Lung (tissue), 12 donors: ENCODE results near the gene NDUFA1. TPM values are rescaled to one million over a fixed set of nuclear protein-coding genes. Genes with fewer than 3 reads are reported as not detected.

Source experiments
- ATAC-seq: fragments of 200-7000 bp; cut with Tn5 transposase; one replicate; pipeline ENCODE4 v1.9.1; 2020; ENCODE audit warnings: moderate number of reproducible peaks; ENCODE audit not compliant: insufficient read depth, low FRiP score
- DNase-seq, 3 donors: peaks; one replicate each; pipeline ENCODE4 v3.0.0-alpha.2; 2013 to 2017
- H3K27ac ChIP-seq, 2 donors: one replicate each; pipeline ENCODE4 v1.5.1; 2013; ENCODE audit warnings: mild to moderate bottlenecking in 2 of 2, moderate library complexity in 2 of 2, control low read depth in 1 of 2, inconsistent platforms in 1 of 2, low read depth in 1 of 2, low read length in 1 of 2
- H3K27me3 ChIP-seq, 3 donors: one replicate each; pipeline ENCODE4 v1.5.1; 2013; ENCODE audit warnings: low read length in 2 of 3; ENCODE audit not compliant: control insufficient read depth in 3 of 3, insufficient read depth in 3 of 3
- H3K36me3 ChIP-seq, 4 donors: one replicate each; pipeline ENCODE4 v1.5.1; 2013; ENCODE audit warnings: low read length in 4 of 4, mild to moderate bottlenecking in 1 of 4, moderate library complexity in 1 of 4; ENCODE audit not compliant: control insufficient read depth in 4 of 4, insufficient read depth in 4 of 4
- H3K4me1 ChIP-seq, 5 donors: one replicate each; pipeline ENCODE4 v1.5.1; 2013; ENCODE audit warnings: low read length in 5 of 5, mild to moderate bottlenecking in 2 of 5, moderate library complexity in 1 of 5; ENCODE audit not compliant: control insufficient read depth in 5 of 5, insufficient read depth in 5 of 5
- H3K4me3 ChIP-seq: one replicate; pipeline ENCODE4 v1.5.1; 2013; ENCODE audit warnings: mild to moderate bottlenecking, control low read depth, moderate library complexity
- H3K9ac ChIP-seq, 2 donors: one replicate each; pipeline ENCODE4 v1.5.1; 2013; ENCODE audit warnings: low read length in 2 of 2, control low read depth in 1 of 2; ENCODE audit not compliant: insufficient read depth in 1 of 2
- H3K9me3 ChIP-seq, 4 donors: one replicate each; pipeline ENCODE4 v1.5.1; 2013; ENCODE audit warnings: low read length in 3 of 4, mild to moderate bottlenecking in 1 of 4, moderate library complexity in 1 of 4; ENCODE audit not compliant: control insufficient read depth in 4 of 4, insufficient read depth in 3 of 4
- CTCF ChIP-seq: IDR thresholded peaks from 2 replicates; pipeline ENCODE4 v1.5.1; 2012; ENCODE audit warnings: mild to moderate bottlenecking; ENCODE audit errors: control extremely low read depth, extremely low read depth
- WGBS, 2 donors: extraction: QIAGEN DNeasy Blood & Tissue Kit; methylation state at CpG; one replicate each; pipeline ENCODE4 v1.1.7; 2013; 5-methylcytosine and 5-hydroxymethylcytosine counted together
- polyA plus RNA-seq, 2 donors: library from polyadenylated mRNA; stranded (reverse); fragments of 200-250 nt; gene quantifications; one replicate each; pipeline ENCODE4 v1.2.1, GENCODE V29; 2013
- total RNA-seq, 2 donors: library from RNA; depleted of rRNA in 1 of 2; stranded (reverse); fragments of >200 nt in 1 of 2; gene quantifications; one replicate each; pipeline ENCODE4 v1.2.1, GENCODE V29; 2014 to 2021
- donor health status: control.
- donor health status: control.
- donor health status: Bipolar disorder and iron deficiency.
- donor health status: healthy.
- donor health status: DM: yes; HTN: yes; CAD: no.

The NDUFA1 gene
- total and polyA plus RNA-seq, 4 donors: 37.1 to 247 (median 87.5) TPM

- Histone ChIP-seq H3K4me3 (no peak overlapping the region), H3K27ac (no peak overlapping the region), H3K9ac (no peak overlapping the region), H3K4me1 (no peaks in the 10 kb centered on the region), H3K9me3 (no peaks in the 10 kb centered on the region), H3K27me3 (no peaks in the 10 kb centered on the region), H3K36me3 (no peaks in the 10 kb centered on the region)
- WGBS, 2 donors: 9 to 20% methylated on average over 2 of the region's 2 CpGs
- no peak for ATAC-seq
- TF ChIP-seq CTCF: no peak
- DNase-seq: no peak
Observed at GRCh38 chrX:119899125-119899524, 27.5 kb downstream of the NDUFA1 start.

GRCh38 chrX:119900976-119901375 is 29.3 kb downstream of the NDUFA1 start:
- Histone ChIP-seq H3K9ac (no peak overlapping the region), H3K9me3 (no peaks in the 10 kb centered on the region), H3K4me1 (no peaks in the 10 kb centered on the region), H3K27me3 (no peaks in the 10 kb centered on the region), H3K36me3 (no peaks in the 10 kb centered on the region), H3K27ac (no peak overlapping the region), H3K4me3 (no peak overlapping the region)
- ATAC-seq (no peak), DNase-seq (no peak)
- no peak for TF ChIP-seq CTCF
- 47 to 59% methylated on average over 1 of the region's 1 CpG for WGBS, 2 donors

DNA sequence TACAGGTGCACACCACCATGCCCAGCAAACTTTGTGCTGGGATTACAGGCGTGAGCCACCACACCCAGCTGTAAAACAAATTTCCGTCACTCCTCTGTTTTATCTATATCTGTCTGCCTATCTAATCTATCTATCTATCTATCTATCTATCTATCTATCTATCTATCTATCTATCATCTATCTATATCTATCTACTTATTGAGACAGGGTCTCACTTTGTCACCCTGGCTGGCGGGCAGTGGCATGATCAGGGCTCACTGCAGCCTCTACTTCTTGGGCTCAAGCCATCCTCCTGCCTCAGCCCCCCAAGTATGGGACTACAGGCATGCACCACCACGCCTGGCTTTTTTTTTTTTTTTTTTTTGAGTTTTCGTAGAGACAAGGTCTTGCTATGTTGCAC is 44.7 kb downstream of the NDUFA1 start:
- no peaks in the 10 kb centered on the region for H3K4me1 ChIP-seq
- DNase-seq: no peak
- 80 to 98% methylated on average over 4 to 5 of the region's 5 CpGs for WGBS, 2 donors
- no peaks in the 10 kb centered on the region for H3K36me3 ChIP-seq
- H3K4me3 ChIP-seq: no peak overlapping the region
- peaks cover 0 to 2% (median 0%) of the 10 kb centered on the region in 4 donors for H3K9me3 ChIP-seq
- TF ChIP-seq CTCF: no peak
- H3K27ac ChIP-seq: no peak overlapping the region
- no peaks in the 10 kb centered on the region for H3K27me3 ChIP-seq
- H3K9ac ChIP-seq: no peak overlapping the region
- no peak for ATAC-seq

GRCh38 chrX:119917877-119918276 is 46.2 kb downstream of the NDUFA1 start:
- Histone ChIP-seq H3K4me3 (no peak overlapping the region), H3K9ac (no peak overlapping the region), H3K36me3 (no peaks in the 10 kb centered on the region), H3K4me1 (no peaks in the 10 kb centered on the region), H3K27me3 (no peaks in the 10 kb centered on the region), H3K27ac (no peak overlapping the region), H3K9me3 (no peaks in the 10 kb centered on the region)
- DNase-seq: no peak
- no peak for ATAC-seq
- 77 to 100% methylated on average over 2 of the region's 2 CpGs for WGBS, 2 donors
- TF ChIP-seq CTCF: no peak
